GM12872 (cell line): Measurements from ENCODE around the gene RAB6A.

ENCODE experiments used
- TF ChIP-seq, protein P1 (sequence below): IDR thresholded peaks from 3 replicates; pipeline ENCODE4 v1.5.1; 2011; ENCODE audit warnings: low read depth, mild to moderate bottlenecking, low read length, moderate library complexity; ENCODE audit not compliant: insufficient read depth

Gene RAB6A

DNA sequence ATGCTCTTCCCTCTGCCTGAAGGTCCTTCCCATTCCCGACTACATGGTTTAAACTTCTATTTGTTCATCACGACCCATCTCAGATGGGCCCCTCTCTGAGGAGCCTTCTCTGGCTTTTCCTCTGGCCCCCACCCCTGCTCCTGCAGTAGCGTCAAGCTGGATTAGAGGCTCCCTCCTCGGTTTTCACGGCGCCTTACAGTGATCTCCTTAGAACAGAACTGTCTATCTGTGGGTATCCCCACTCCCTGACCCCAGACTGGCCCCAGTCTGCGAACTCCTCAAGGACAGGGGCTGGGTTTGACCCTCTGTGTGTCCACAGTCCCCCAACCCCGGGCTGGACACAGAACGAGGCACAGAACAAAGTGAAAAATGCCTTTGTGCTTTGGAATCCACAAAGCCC lies 111.7 kb downstream of the RAB6A start:
- TF ChIP-seq, protein P1, sequence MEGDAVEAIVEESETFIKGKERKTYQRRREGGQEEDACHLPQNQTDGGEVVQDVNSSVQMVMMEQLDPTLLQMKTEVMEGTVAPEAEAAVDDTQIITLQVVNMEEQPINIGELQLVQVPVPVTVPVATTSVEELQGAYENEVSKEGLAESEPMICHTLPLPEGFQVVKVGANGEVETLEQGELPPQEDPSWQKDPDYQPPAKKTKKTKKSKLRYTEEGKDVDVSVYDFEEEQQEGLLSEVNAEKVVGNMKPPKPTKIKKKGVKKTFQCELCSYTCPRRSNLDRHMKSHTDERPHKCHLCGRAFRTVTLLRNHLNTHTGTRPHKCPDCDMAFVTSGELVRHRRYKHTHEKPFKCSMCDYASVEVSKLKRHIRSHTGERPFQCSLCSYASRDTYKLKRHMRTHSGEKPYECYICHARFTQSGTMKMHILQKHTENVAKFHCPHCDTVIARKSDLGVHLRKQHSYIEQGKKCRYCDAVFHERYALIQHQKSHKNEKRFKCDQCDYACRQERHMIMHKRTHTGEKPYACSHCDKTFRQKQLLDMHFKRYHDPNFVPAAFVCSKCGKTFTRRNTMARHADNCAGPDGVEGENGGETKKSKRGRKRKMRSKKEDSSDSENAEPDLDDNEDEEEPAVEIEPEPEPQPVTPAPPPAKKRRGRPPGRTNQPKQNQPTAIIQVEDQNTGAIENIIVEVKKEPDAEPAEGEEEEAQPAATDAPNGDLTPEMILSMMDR, result no peak

DNA sequence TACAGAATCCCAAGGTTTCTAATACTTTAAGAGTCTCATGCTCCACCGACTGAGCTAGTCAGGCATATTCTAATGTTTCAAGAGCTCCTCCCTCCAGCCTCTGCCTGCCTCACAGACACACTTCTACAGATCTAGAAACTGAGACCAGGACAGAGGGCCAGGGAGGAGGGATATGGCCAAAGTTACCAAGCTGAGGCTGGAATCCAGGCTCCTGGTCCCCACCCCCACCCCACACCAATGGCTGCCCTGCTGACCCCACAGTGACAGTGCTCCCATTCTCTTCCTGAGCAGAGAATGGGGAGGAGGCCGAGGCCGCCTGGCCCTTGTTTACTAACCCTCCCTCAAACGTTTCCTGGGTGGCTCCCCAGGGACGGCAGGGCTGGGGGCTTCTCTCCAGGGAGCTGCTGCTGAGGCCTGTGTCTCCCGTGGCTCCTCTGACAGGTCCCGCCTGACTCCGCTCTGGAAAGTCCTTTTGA lies 112.3 kb downstream of the RAB6A start:
- TF ChIP-seq, protein P1, result no peak

DNA sequence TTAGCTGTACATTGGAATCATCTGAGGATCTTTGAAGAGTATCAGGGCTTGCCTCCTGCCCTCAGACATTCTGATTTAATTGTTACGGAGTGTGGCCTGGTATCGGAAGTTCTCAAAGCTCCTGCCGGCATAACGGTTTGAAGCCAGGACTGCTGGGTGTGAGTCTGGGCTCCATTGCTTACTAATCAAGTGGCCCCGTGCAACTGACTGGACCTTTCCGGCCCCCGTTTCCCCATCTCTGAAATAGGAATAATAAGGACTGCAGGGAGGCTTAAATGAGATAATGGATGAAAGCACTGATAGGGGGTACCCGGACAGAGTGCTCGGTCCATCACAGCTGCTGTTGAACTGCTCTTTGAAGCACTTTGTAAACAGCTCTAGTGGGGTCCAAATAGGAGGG lies 112.8 kb downstream of the RAB6A start:
- TF ChIP-seq, protein P1, result no peak

DNA sequence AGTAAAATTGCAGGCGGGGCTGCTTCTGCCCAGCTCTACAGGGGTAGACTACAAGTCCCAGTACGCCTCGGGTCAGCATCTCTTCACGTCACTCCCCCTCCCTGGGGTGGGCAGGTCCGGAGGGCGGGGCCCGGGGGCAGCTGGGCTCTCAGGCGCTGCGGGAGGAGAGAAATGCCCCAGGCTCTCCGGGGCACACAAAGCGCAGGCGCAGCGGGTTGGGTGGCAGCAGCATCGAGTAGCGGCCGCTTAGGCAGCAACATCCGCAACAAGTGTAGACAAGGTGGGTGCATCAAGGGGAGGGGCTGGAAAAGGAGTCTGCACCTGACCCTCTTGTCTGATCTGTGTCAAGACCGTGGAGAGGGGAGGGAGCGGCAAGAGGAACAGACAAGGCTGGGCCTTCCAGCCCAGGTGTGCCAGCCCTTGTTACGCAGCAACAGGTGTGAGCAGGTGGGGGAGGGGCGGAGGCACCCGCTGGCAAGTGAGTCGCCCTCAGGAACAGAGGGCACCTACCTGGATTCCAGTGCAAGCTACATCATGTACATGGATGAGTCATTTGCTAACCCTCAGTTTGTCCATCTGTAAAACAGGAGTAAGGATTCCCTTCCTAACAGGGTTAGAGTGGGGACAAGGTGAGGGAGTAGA lies 113.3 kb downstream of the RAB6A start:
- TF ChIP-seq, protein P1, result no peak

DNA sequence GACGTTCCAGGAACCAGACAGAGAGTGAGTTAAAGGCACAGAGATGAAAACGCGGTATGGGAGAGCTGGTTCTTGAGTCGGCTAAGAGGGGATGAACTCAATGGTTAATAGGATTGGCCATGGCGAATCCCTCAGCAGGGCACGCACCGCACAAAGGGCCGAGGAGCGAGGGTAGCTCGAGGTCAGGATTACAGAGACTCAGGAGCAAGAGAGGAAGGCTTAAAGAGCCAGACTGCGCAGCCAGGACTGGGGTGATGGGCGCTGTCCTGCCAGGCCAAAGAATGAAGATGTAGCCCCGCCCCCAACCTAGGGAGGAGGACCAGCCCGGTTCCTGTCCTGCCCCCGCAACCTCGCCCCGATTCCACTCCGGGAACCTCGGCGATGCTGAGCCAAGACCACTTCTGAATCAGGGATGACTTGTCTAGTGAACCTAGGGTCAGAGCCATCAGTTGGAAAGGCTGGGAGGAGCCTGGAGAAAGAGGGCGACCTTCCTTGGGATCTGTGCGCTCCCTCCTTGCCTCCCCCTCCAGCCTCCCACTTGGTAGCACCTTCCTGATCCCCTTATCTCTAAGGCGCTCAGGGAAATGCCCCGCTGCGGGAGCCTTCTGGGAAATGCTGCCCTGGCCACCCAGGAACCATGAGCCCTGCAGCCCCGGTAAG lies 114.8 kb downstream of the RAB6A start, which contains the start of gene PLEKHB1:
Gene PLEKHB1 (plus strand): TSS at position 610 of the 660 bp plus-strand sequence. CDS start 28 bp downstream, at position 638.
- TF ChIP-seq, protein P1, result no peak

DNA sequence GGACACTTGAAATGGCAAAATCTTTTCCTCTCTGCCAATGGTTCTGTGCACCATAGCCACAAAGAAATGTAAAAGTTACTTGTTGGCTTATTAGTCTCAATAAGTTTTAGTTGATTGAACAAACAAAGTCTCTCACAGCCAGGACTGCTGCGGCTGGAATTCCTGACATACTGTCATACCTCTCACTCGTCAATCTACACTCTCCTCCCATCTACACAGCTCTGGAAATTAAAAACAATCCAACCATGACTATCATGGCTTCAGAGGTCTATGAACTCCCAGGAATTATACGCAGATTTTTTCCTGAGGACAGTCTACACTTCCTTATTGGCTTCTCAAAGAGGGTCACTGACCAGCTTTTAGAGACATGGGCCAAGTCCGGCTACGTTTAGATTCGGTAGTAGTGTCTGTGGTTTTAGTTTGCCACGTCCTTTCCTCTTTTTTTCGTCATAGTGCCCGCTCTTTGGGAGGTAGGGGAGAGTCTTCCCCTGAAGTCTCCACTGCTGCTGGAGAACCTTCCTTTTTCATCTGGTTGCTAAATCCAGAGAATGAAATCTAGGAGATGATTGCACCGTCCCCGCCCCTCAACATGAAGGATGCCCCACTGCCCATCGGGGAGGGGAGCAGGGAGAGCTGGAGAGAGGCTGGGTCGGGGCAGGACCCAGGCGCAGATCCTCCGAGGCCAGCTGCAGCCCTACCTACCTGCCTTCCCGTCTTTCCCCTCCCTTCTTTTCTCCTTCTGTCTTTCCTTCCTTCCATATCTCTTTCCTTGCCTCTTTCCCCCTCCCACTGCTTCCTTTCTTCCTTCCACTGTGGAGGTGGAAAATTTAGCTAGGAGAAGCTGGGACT lies 115.5 kb downstream of the RAB6A start:
- TF ChIP-seq, protein P1, result no peak

DNA sequence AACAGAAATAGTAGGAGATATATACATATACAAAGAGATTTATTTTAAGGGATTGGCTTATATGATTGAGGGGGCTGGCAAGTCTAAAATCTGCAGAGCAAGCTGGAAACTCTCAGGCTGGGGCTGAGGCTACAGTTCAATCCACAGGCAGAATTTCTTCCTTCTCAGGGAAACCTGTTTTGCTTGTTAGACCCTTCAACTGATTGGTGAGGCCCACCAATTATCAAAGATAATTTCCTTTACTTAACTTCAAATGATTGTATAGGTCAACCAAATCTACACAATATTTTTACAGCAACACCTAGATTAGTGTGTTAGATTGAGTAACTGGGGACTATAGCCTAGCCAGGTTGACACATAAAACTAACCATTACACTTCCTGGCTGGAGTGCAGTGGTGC lies 119.2 kb downstream of the RAB6A start:
- TF ChIP-seq, protein P1, result no peak
